ENCODE measurements around the gene CEP112.
"Not testable (repeated sequence)": the region's sequence is repeated elsewhere in the genome, so short reads cannot be mapped to it uniquely, and the experiment has no call there.

Gene CEP112

DNA sequence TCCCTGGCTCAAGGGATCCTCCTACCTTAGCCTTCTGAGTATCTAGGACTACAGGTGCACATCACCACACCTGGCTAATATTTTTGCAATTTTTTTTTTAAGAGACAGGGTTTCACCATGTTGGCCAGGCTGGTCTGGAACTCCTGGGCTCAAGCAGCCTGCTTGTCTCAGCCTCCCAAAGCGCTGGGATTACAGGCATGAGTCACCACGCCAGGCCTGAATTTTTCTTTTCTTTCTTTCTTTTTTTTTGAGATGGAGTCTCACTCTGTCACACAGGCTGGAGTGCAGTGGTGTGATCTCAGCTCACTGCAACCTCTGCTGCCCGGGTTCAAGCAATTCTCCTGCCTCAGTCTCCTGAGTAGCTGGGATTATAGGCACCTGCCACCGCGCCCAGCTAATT is 510.2 kb downstream of the CEP112 start:
- DNase-seq (ENCODE audit: low spot score): not testable (repeated sequence)

DNA sequence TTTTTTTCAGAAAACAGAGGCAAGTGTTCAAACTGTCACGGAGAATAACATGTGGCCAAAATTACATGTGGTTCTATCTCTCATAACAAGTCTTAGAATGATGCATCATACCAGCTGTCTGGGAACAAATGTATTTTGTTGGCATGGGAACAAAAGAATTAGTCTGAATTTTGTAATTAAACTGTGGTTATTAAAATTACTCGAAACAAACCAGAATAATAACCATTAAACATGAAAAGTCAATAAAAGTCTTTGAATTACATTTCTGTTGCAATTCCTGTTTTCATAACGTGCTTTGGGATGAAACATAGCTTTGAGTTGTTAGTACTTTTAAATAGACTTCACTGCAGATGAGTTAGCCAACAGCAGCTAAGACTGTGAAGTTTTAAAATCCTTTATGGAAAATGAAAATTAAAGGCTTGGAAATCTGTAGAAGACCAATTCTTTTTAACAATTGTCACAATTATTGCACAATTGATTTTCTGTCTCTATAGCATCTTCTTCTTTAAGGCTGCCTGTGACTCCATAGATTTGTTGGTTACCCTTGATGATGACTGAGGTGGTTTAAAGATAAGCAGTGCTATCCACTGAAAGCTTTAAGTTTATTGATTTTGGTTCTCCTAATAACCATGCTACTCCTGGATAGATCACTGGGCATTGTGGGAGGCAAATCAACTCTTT is 512.6 kb downstream of the CEP112 start:
- no peak for DNase-seq (ENCODE audit: low spot score)

- DNase-seq (ENCODE audit: low spot score): no peak
Measured at GRCh38 chr17:65678546-65678945, 513.4 kb downstream of the CEP112 start.

- no peak for DNase-seq (ENCODE audit: low spot score)
Measured at GRCh38 chr17:65677932-65678331, 514.0 kb downstream of the CEP112 start.

GRCh38 chr17:65674246-65675045 is 517.5 kb downstream of the CEP112 start:
- DNase-seq (ENCODE audit: low spot score): no peak

GRCh38 chr17:65670667-65671371 is 521.1 kb downstream of the CEP112 start:
- no peak for DNase-seq (ENCODE audit: low spot score)

DNA sequence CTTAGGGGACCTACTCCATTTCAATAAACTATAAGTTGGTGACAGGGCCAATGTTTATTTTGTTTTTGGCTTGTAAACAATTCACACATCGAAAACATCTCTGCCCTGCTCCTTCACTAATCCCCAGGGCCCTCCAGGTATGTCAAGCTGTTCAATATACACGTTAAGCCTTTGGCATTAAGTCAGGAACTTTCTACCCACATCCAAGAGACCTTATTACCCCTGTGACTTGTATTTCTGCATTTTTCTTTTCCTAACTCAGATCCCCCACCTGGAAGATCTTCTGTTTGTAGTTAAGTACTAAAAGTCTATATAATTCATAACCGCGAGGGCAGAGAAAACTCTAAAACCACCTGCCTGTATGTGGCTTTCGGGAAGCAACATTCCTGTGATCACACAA is 523.7 kb downstream of the CEP112 start:
- DNase-seq (ENCODE audit: low spot score): no peak

GRCh38 chr17:65667656-65668055 is 524.3 kb downstream of the CEP112 start:
- no peak for DNase-seq (ENCODE audit: low spot score)

DNA sequence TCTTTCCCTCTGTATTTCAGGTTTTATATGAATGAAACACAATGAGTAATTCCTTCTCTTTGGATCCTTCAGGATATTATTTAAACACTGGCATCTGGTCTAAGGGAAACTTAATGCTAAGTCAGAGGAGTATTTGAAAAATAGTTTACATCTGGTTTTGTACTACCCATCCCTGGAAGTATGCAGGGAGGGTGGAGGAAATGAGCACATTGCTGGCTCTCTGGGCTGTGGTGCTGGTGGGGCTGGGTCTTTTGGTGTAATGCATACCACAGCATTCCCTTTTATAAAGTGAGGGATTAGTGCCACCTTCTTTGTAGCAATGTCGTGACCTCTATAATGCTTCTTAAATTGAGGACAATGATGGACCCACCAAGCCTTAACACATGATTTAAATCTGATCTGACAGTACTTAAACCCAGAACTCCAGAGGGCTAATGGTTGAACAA is 525.0 kb downstream of the CEP112 start:
- no peak for DNase-seq (ENCODE audit: low spot score)

DNA sequence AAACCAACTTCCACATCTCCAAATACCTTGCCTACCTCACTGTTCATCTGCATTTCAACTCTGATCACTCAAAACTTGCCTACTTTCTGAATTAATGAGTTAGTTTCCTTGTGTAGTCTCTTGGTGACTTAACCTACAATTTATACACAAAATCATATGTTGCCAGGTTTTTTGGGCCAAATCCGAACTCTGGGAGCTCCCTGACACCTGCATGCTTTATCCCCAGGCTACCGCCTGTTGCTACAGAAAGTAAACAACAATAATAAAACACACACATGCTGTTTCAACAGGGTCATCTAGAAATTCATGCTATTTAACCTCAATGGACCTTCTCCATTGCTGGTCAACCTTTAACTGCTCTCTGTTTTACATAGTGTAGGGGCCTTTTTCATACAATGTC is 526.0 kb downstream of the CEP112 start:
- DNase-seq (ENCODE audit: low spot score): no peak

- DNase-seq (ENCODE audit: low spot score): no peak
Measured at GRCh38 chr17:65664696-65665095, 527.2 kb downstream of the CEP112 start.

DNA sequence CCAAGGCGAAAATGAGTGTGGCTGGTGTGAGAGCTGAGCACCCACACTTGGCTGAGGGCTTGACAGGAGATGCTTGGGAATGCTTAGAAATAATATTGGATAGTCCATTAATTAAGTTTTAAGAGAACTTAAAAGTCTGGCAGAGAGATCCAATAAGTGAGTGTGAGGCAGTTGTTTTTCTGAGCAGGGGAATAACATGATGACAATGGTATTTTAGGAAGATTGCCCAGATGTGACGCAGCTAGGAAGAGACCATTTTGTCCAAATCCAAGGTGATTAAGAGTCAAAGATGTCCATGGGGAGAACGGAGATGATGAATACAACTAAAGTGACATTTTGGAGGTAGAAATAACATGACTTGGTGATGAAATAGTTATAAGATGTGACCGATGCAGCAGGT is 527.7 kb downstream of the CEP112 start:
- no peak for DNase-seq (ENCODE audit: low spot score)

DNA sequence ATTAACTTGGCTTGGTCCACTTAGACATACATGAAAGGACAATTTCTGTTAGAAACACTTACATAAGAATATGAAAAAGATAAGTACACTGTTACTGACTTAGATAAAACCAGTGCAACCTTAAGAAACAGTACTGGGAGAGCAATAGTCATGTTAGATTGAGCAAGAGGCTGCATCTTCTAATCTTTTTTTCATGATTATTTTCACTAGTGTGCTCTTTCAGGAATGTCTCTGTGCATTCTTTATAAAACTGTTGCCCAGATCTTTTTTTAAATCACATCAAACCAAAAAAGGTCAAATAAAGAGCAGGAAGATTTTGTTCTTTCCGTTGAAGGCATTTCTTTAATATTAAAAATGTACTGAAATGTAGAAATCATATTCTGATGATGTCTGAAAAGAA is 529.7 kb downstream of the CEP112 start:
- no peak for DNase-seq (ENCODE audit: low spot score)

GRCh38 chr17:65660947-65661346 is 531.0 kb downstream of the CEP112 start:
- DNase-seq (ENCODE audit: low spot score): no peak

DNA sequence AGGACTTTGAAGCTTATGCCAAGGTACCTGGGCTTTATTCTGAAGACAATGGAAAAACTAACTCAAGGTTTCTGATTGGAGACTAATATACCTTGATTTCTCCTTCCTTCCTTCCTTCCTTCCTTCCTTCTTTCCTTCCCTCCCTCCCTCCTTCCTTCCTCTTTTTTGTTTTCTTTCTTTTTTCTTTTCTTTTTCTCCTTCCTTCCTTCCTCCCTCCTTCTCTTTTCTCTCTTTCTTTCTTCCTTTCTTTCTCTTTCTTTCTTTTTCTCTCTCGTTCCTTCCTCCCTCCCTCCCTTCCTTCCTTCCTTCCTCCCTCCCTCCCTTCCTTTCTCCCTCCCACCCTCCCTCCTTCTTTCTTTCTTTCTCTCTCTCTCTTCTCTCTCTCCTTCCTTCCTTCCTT is 531.9 kb downstream of the CEP112 start:
- no peak for DNase-seq (ENCODE audit: low spot score)

DNA sequence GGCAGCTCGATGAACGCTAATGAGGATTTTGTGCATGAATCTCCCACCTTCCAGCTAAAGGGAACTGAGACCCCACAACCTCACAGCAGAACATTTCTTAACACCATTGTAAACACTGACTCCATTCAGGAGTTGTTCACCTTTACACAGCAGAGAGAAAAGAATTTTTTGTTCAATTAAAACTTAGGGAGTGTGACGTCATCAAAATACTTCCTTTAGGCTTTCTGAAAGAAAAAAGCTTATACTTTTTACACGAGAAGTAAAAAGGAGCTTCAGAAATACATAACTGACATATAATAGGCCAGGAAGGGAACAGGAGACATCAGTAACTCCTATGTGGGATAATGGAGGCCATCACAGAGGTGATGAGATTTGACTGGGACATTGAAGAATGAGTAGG is 532.4 kb downstream of the CEP112 start:
- DNase-seq (ENCODE audit: low spot score): no peak

DNA sequence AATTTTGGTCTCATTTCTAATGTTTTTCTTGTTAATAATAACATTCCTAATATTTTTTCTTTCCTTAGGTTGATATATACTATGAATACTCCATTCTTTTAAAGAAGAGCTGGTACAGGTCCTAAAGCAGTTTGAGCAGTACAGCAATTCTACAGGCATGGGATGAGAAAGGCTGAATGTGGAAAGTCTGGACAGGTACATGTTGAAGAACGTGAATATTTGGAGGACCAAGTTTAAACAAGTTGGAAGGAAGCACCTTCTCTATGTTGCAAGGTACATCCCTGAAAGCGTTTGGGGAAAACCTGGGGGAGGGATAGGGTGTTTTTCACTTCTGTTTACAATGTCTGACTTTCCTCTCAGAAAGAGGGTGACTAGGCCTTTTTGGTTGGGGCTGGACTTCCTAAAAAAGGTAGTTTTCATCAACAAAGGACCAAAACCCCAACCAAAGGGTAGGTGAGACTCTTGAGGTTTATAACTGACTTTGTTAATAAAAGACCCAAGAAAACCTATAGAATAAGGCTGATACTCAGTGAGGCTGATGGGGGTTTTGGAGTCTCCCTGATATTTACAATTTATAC is 534.6 kb downstream of the CEP112 start:
- DNase-seq (ENCODE audit: low spot score): no peak

DNA sequence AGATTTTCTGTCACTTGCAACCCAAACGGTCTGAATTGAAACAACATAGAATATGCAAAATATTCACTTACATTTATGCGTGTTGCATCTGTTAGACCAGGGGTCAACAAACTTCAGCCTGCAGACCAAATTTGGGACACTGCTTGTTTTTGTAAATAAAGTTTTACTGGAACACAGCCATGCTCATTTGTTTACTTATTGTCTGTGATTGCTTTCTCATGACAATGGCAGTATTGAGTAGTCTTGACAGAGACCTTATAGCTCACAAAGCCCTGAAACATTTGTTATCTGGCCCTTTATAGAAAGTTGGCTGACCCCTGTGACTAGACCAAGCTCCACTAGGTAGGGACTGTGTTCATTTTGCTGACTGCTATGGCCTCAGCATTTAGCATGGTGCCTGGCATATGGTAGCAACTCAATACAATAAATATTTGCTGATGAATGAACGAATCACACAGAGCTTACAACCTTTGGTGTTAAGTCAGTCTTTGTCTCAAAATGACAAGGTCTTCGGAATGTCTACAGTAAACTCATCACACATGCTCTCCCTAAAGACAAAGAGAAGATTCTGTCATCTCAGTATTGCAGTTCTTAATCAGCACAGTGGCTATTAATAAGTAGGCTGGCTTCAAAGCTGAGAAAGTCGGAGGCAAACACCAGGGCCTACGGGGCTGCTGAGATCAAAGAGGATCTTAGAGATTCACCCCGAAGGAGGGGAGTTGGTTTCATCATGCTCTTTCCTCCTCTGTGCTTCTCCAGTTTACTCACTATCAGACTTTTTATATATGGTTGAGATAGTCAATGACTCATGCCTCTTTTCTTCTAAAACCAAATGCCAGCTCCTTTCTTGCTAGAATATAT is 535.3 kb downstream of the CEP112 start:
- no peak for DNase-seq (ENCODE audit: low spot score)

GRCh38 chr17:65655706-65656105 is 536.2 kb downstream of the CEP112 start:
- DNase-seq (ENCODE audit: low spot score): no peak

DNA sequence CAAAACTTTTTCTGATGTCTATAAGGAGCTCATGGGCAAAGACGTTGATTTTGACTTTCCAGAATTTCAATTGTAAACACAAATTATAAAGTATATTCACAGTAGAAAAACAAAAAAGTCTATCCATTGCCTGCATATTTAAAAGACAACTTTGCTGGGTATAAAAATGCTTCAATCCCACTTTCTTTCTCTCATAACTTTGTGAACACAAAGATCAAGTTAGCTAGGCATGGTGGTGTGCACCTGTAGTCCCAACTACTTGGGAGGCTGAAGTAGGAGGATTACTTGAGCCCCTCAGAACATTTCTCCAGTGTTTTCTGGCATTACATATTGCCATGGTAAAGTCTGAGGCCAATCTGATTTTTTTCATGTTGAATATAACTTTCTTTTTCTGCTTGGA is 547.4 kb downstream of the CEP112 start:
- no peak for DNase-seq (ENCODE audit: low spot score)

DNA sequence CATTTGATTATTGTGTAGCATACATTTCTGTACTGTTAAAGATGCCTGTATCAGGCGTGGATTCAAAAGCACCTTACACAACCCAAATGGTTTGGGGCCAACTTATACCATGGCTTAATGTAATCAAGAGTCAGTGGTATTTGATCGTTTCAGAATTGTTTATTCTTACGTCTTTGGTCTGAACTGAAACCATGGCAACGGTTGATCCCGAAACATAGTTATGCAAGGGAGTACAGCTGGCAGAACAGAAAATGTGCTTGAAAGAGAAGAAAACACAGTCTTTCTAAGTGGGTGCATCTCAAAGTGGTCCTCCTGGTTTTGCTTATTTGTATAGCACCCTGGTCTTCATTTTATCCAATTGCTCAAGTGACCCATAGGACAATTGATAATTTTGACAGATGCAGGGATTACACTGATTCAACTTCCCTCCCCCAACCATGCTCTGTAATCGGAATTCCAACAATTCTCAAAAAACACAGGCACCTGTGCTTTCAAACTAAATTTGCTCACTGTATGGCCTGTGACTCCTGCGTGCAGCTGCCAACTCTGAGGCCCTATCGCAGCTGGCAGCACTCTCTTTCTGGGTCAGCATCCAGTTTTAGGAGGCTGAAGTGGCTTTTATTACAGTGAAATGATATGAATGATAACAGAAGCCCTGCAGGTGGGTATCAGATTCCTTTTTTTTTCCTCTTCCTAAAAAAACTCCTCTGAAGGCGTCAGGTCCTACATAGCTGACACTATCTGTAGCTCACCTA is 553.5 kb downstream of the CEP112 start:
- no peak for DNase-seq (ENCODE audit: low spot score)
